NCI-H774 (cell line): ENCODE measurements around the gene LRRC4B.
A peak's percentile ranks its signal among the peaks of the same experiment; 100 is the strongest.
"Not testable (repeated sequence)": the region's sequence is repeated elsewhere in the genome, so short reads cannot be mapped to it uniquely, and the experiment has no call there.

ENCODE experiments used
- DNase-seq: peaks from one replicate; lab custom pipeline; 2025; lab: John Stamatoyannopoulos, UW

LRRC4B gene

DNA sequence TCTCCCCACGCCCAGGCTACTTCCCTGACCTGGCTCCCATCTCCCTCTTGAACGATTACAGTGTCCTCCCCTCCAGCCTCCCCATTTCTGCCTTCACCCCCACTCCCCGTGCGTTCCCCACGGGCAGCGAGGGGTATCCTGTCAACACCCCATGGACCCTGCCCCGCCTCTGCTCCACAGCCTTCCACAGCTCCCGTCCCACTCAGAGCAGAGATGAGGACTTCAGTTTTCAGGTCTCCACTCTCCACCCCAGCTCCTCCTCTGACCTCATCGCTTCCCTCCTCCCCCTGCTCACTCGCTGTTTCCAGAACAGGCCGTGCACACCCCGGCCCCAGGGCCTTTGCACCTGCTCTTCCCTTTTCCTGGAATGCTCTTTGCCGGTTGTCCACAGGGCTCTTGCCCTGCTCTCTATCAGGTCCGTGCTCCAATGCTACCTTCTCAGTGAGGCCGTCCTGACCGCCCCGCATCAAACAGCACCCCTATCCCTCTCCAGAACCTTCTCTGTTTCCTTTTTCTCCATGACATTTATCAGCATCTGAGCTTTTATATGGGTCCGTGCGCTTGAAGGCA lies 15.0 kb downstream of the LRRC4B start:
- DNase-seq, result no peak

DNA sequence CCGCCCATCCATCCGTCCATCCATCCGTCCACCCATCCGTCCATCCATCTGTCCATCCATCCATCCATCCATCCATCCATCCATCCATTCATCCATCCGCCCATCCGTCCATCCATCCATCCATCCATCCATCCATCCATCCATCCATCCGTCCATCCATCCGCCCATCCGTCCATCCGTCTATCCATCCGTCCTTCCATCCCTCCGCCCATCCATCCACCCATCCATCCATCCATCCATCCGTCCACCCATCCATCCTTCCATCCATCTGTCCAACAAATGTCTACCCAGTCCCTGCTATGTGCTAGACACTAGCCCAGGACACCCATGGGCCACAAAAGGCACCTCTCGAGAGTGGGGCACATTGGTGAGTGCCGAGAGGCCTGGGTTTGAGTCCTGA lies 15.7 kb downstream of the LRRC4B start:
- DNase-seq, result no peak

- no peak for DNase-seq
Measured at GRCh38 chr19:50551715-50552187, 16.5 kb downstream of the LRRC4B start.

GRCh38 chr19:50551034-50551714 lies 17.1 kb downstream of the LRRC4B start:
- no peak for DNase-seq

DNA sequence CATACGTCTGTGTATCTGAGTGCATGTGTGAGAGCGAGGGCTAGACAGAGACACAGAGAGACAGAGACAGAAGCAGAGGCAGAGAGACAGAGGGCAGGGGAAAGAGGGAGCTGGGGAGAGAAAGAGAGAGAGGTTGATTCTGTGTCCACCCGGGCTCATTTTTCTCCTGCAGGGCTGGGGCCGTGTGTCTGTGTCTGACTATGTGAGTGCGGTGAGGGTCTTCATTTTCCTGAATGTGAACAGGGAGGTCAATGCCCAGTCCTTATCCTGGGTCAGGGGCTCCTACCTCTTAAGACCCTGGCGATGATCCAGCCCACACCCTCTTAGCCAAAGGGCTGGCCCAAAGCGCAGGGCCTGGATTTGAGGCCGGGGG lies 17.7 kb downstream of the LRRC4B start:
- no peak for DNase-seq

GRCh38 chr19:50549927-50550593 lies 18.2 kb downstream of the LRRC4B start:
- DNase-seq, result no peak

- no peak for DNase-seq
Measured at GRCh38 chr19:50549059-50549926, 18.9 kb downstream of the LRRC4B start.

- no peak for DNase-seq
Measured at GRCh38 chr19:50548191-50549058, 19.8 kb downstream of the LRRC4B start.

- no peak for DNase-seq
Measured at GRCh38 chr19:50547385-50548190, 20.6 kb downstream of the LRRC4B start.

DNA sequence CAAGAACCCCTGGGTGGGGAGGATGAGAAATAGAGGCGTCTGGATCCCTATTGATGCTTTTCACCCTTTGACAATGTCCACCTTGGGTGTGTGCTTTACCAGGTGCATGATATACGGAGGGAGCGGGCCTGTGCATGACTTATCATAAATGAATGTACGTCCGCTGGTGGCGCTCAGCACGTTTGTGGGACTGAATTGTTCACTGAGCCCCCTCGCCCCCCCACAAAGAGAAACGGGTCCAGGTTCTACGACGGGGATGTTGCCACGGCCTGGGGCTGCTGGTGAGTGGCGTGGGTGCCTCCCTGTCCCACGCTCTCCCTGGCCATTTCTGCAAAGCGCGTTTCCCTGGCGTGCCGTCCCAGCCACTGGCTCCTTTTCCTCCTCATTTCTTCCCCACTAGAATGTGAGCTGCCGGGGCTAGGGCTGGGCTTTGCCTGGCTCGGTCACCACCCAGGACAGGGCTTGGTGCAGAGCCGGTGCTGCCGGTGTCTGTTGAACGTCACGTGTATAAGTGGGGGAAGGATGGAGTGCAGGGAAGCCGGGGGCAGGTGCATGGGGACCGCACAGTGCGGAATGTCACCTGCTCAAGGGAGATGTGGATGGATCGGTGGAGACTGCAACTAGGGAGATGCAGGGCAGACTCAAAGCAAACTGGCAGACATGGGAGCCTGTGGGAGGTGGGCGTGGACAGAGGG lies 21.6 kb downstream of the LRRC4B start:
- no peak for DNase-seq

DNA sequence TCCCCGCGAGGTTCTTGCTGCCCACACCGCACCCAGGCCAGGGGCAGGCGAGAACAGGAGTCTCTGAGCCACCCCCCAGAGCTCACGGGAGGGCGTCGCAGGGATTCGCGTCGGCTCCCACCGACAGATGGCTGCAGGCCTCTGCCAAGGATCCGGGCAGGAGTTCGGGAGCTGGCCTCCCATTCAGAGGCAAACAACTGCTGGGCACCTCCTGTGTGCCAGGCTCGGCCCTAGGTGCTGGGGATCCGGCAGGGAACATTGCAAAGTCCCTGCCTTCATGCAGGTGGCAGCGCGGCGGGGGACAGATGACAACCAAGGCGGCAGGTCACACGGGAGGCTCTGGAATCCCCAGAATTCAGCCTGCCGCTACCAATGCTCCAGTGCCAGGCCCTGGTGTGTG lies 25.3 kb downstream of the LRRC4B start:
- DNase-seq, result no peak

GRCh38 chr19:50537769-50538230 lies 30.4 kb downstream of the LRRC4B start:
- peak; percentile 40 for DNase-seq

- DNase-seq, result no peak
Measured at GRCh38 chr19:50537306-50537685, 30.9 kb downstream of the LRRC4B start.

GRCh38 chr19:50536662-50537305 lies 31.5 kb downstream of the LRRC4B start:
- no peak for DNase-seq

DNA sequence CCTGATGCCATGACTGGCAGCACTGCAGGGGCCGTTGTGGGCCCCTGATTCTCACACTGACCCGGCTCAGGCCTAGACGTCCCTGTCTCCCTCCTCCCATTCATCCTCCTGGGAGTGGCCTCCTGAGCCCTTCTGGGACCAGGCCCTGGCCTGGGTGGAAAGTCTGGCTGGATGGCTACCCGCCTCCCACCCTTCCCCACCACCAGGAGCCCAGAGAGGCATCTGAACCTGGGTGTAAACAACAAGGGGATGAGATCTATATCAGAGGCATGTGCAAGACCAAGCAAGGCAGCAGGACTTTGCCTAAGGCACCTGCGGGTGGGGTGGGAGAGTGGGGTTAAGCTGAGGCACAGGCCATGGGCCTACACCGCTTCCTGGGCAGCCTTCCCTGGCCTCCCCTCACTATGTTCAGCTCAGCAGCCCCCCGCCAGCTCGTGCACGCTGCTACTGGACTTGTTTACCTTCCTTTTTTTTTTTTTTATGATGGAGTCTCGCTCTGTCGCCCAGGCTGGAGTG lies 32.5 kb downstream of the LRRC4B start:
- DNase-seq, result no peak

- no peak for DNase-seq
Measured at GRCh38 chr19:50534478-50534877, 33.8 kb downstream of the LRRC4B start.

- no peak for DNase-seq
Measured at GRCh38 chr19:50532952-50533351, 35.3 kb downstream of the LRRC4B start.

DNA sequence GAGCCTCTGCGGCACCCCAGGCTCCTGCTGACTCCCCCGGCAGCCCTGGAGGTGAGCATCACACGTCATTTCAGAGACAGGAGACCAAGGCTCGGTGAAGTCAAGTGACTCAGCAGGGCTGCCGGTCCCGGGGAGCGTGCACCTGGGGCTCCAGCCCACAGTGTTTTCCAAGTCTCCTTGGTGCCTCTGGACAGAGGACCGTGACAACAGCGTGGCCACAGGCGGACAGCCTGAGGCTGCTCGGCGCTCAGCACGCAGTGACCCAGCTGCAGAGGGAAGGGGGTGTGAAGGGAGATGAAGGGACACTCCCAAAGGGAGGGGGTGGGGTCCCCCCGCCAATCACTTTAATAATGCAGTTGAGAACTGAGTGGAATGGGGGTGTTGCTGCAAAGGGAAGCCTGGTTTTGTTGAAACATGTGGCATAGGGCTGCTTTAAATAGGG lies 37.0 kb downstream of the LRRC4B start:
- DNase-seq, result no peak

GRCh38 chr19:50528052-50528451 lies 40.2 kb downstream of the LRRC4B start:
- DNase-seq, result not testable (repeated sequence)
